ENCODE results near the gene NAGLU.

NAGLU gene

DNA sequence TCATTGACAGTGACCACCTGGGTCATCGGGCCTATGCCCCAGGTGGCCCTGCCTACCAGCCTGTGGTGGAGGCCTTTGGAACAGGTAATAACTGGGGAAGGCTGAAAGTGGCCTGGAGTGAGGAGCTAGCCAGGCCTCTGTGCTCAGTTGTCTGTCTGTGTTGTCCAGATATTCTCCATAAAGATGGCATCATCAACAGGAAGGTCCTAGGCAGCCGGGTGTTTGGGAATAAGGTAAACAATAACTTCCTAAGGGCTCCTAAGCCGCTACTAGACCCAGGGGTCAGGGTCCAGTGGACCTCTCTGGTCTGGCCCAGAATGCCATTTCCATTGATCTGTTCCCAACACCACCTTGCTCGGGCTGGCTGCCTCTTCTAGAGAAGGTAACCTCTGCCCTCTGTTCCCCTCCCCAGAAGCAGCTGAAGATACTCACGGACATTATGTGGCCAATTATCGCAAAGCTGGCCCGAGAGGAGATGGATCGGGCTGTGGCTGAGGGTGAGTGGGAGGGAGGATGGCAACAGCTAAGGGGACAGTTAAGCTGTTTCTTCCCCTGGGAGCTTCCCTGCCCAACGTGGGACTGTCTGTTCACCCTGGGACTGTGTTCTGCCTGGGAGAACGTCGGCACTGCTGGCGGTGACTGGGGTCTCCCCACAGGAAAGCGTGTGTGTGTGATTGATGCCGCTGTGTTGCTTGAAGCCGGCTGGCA is 28.9 kb downstream of the NAGLU start:
- DNase-seq (ENCODE audit: low read depth in 2 of 2): no peak

DNA sequence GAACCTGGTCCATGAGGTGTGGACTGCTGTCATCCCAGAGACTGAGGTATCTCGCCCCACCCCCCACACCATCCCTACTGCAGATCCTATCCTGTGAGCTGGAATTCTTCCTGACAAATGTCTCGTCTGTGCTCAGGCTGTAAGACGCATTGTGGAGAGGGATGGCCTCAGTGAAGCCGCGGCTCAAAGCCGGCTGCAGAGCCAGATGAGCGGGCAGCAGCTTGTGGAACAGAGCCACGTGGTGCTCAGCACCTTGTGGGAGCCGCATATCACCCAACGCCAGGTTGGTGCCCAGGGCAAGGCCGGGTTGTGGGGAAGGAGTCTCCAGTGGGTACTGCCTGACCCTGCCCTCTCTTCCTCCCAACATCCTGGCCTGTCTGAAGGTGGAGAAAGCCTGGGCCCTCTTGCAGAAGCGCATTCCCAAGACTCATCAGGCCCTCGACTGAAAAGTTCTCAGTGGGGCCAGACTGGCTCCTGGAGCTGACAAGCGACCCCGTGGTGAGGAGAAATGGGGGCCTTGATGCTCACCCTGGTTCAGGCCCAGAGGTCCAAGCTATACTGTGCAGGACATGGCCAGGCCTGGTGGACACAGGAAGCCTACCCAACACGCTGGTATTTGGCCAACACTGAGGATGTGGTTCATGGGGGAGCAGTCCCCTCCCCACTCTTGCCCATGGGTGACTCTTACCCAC is 29.6 kb downstream of the NAGLU start:
- DNase-seq (ENCODE audit: low read depth in 2 of 2): no peak

DNA sequence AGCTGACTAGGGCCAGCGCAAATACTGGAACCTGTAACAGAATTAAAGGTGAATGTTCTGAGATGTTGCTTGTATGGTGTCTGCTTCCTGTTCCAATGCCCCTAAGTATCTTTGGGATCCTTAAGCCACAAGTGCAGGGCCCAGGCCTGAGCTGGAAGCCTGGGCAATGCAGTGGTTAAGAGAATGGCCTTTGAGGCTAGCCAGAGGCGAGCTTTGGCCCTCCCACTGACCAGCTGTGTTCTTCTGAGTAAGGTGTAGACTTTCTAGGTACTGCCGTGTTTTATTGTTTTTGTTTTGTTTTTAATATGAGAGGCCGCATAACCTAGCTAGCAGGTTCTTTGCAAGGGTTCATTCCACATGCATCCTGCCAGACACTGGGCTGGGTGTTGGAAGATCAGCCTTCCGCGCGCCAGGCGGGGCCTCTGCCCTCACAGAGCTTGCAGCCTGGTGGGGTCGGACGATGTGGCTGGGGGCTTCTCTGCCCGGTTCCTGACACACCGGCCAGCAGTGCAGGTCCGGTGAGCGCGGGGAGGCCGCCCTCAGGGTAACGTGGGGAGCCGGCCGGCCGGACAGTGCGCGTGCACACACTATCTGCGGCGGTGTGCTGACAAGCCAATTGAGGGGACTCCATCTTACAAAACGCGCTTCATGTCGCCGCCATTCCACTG is 30.3 kb downstream of the NAGLU start:
- no peak for DNase-seq (ENCODE audit: low read depth in 2 of 2)

DNA sequence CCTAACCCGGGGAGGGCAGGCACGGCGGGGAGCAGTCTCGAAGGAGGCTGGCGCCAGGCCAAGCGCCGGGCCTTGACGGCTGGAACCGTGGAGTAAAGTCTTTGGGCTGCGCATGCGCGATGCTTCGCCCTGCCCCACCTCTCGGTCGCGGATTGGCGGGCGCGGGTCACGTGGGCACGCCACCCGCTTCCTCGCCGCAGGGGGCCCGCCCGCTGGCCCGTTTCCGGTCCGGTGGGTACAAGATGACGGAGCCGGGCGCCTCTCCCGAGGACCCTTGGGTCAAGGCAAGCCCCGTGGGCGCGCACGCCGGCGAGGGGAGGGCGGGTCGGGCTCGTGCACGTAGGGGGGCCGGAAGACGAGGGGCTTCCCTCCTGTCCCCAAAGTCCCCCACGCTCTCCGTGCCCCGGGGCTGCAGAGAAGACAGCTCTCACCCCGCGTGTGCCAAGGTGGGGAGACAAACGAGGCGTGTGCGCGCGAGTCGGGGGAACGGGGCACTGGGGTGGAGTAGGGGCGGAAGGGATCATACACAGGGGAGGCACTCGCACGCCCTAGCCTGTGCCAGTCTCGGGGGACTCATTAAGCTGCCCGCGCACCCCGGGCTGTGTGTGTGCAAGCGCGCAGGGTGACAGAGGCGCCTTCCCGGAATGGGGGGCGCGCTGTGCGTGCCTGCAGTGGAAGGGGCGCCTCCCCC is 31.0 kb downstream of the NAGLU start, which contains the start of gene MLX:
TSS of gene MLX (plus strand) at position 218 of the 691 bp plus-strand sequence. CDS start at position 243, 25 bp downstream.
- peak; percentile 78 to 90 for DNase-seq (ENCODE audit: low read depth in 2 of 2)

DNA sequence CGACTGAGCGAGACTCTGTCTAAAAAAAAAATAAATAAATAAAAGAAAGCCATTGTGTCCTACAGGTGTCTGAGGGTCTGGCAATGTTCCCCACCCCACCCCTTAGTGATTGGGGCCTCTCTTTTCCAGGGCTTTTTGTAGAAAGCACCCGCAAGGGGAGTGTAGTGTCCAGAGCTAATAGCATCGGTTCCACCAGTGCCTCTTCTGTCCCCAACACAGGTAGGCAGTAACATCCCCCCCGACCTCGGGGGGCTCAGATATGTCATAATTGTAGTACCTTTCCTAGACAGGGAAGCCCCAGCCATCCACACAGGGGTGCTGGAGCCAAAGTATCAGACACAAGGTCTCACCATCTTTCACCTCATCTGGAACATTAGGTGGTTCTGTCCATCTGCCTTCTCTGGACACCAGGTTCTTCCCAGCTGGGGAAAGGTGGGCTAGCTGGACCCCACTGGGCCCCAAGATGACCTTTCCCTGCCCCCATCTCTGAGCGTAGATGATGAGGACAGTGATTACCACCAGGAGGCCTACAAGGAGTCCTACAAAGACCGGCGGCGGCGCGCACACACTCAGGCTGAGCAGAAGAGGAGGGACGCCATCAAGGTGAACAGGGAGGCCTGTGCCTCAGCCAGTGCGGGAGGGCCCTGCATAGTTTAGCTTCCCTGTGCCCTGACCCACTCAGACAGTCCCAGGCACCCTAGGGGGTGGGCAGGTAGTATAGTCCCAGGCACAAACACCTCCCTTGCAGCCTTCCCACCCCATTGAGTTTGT is 32.5 kb downstream of the NAGLU start:
- DNase-seq (ENCODE audit: low read depth in 2 of 2): no peak

DNA sequence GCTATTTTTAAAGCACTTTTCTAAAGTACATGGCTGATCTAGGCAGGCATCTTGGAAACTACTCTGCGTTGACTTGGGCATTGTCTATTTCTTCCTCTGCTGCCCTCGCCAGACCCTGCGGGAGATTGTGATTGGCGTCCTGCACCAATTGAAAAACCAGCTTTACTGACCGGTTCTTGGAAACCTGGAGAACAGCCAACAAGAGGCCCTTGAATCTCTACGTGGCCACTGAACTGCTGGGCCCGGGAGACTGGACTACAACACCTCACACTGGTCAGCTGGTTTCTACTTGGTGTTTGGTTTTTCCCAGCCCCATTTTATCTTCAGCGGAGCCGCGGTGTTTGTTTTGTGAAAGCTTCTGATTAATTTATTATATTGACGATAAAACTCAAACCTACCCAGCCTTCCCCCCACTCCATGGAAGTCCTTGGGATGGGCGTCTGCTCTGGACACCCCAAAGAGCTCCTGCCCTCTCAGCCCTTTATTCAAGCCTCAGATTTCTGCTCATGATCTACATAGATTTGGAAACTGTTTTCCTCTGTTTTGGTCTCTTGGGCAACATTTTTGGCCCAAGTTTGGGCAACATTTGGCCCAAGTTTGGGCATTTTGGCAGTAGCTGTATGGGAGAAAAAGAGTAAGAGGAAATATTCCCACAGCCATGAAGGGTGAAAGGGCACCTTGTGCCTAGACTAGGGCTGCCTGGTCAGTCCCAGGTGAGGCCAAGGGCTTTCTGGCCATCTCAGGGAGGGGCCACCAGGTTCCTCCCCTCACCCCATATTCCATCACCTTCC is 35.6 kb downstream of the NAGLU start:
- DNase-seq (ENCODE audit: low read depth in 2 of 2): no peak

DNA sequence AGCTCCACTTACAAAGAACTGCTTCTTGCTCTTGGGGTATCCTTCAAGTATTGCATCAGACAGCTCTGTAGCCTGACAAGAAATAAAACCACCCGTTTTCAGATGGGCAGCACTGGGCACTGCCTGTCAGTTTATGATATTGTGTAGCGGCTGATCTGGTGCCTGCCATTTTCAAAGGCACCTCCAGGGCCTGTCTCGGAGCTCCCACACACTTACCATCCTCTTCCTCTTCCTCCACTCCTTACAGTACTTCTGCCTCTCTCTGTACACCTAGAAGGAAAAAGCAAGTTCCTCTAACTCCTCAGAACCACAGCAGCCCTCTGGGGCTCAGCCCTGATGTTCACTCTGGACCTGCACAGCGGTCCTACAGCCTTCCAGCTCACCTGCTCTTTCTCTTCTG is 37.1 kb downstream of the NAGLU start:
- DNase-seq (ENCODE audit: low read depth in 2 of 2): no peak

DNA sequence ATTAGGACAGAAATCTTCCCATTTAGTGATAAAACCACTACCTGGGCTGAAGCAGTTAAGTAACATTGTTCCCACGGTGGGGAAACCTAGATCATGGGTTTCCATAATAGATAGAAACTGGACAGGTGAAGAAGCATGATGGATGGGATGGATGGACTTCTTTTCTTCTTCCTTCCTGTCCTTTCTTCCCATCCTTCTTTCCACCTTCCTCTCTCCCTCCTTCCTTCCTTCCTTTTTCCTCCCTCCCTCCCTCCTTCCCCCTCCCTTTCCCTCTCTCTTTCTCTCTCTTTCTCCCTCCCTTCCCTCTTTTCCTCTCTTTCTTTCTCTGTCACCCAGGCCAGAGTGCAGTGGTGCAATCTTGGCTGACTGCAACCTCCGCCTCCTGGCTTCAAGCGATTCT is 38.4 kb downstream of the NAGLU start:
- DNase-seq (ENCODE audit: low read depth in 2 of 2): no peak

DNA sequence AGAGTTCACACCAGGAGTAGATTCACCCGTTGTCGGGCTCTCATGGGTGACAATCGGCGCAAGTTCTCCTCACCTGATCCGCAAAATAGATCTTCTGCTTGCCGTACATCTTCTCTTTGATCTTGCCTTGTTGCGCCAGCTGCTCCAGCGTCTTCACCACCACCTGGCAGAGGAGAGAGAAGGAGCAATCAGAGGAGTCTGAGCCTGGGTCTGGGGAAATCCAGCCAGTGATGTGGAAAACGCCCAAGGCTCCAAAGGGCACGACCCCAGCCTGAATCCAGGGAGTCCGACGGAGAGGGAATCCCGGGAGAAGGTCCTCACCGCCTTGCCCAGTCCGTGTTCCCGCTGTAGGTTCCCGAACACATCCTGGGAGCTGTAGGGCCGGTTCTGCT is 41.1 kb downstream of the NAGLU start:
- no peak for DNase-seq (ENCODE audit: low read depth in 2 of 2)

DNA sequence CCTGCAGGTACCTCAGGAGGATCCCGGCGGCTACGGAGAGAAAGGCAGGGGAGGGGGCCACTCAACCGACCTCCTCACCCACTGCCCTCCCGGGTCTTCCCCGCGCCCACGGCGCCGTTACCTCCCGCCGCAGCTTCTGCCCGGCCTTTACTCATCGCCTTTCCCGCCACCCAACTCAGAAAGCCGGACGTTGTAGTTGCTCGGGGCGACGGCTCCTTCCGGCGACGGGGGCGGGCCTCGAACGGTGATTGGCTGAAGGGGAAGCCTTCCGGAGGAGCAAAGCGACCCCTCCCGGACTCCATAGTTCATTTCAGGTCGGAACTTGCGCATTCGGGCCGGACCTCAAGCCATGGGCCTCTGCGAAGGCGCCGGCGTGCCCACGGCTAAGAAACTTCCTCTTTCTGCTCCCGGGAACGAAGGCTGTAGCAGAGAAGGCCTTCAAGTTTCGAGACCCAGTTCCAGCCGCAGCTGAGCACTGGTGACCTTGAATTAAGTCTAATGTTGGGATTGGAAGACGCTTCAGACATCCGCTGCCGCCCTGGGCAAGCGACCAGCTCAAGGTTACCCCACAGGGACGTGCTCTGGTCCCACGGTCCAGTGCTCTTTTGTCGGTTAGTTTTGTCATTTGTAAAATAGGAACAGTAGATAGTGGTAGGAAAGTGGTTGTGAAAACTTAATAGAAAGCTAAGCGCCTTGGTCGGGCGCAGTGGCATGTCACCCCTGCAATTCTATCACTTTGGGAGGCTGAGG is 41.7 kb downstream of the NAGLU start, which contains the start of gene PSMC3IP:
TSS of gene PSMC3IP (minus strand) at position 198 of the 750 bp plus-strand sequence. CDS start at position 155, 43 bp downstream.
- DNase-seq (ENCODE audit: low read depth in 2 of 2): peak; percentile 85 to 89

DNA sequence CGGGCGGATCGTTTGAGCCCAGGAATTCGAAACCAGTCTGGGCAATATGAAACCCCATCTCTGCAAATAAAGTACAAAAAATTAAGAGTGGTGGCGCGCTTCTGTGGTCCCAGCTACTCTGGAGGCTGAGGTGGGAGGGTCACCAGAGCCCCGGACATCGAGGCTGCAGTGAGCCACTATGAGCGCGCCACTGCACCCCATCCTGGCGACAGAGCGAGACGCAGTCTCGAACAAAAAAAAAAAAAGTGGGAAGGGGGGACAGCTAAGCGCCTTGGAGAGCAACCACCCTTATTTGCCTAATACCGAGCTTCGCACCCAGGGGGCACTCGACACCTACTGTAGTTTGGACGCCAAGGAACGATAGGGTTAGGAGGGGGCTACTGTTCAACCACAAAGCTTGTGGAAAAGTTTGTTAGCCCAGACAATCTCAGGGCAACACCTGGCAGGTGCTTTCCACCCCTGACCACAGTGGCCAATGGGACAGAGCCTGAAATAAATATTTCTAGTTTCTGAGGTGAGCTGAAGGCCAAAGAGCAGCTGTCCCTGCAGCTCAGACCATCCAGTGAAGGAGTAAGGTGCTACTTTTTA is 42.3 kb downstream of the NAGLU start:
- peak; percentile 47 to 49 for DNase-seq (ENCODE audit: low read depth in 2 of 2)

DNA sequence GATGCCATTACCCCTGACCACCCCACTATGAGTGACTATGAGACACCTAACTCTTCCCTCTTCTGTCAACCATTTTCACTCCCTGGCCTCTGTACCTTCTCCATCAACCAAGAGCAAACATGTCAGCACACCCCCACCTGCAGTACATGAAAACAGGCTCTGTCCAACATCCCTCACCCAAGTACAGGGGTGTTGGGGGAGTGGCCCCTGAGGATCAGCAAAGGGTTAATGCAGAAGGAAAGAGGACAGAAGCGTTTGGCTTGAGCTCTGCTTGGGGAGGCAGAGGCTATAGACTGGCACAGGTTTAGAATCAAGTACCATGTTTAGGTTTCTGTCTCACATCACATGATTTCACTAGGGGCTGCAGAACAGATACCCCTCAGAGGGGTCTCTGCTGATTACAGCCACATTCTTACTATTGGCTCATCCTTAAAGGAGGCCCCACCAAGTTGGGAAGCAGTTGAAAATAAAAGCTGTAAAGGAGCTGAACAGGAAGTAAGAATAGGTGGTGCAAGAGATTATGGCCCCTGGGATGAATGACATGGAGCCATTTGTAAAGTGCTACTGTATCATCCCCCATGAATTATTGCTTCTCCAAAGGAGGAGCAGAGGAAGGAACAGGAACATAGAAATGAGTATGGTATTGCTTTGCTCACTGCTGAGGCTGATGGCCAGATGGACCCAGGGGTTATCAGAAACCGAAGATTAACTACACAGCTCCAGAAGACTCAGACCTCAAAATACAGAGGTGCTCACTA is 43.9 kb downstream of the NAGLU start:
- DNase-seq (ENCODE audit: low read depth in 2 of 2): no peak

DNA sequence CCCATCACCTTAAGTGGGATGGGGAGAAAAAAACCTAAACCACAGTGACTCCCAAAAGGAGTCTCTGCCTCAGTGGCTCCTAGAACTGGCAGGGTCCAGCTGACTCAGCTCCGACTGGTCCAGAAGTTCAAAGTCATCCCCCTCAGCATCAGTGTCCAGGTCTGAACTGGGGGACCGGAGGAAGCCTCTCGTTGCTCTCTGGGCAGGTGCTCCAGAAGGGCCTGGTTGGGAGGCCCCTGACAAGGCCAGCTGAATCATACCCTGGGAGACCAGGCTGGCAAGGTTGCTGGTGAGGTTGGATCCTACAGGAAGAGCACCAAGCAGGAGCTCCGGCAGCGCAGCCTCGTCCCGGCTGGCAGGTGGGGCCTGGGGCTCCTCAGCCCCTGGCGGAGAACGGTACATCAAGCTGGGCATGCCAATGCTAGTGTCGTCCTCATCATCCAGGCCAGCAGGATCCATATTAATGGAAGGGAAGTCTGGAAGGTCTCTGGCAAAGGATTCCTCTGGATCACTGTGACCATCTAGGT is 45.8 kb downstream of the NAGLU start:
- no peak for DNase-seq (ENCODE audit: low read depth in 2 of 2)

DNA sequence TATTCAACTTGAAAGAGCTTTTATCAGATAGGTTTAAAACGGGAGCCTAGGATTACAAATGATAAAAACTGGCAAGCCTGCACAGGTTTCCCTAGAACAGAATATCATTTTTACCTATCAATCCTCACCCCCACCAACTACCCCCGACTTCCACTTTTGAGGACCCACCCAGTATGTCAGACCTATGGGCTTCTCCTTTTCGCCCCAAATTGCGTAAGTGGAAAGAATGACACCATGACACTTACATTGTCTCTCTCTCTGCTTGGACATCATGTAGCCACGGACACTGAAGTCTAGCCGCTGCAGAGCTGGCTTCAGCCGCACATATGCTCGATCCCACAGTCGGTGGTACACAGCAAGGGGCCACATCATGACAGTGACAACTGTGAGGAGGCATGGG is 48.8 kb downstream of the NAGLU start:
- DNase-seq (ENCODE audit: low read depth in 2 of 2): no peak

DNA sequence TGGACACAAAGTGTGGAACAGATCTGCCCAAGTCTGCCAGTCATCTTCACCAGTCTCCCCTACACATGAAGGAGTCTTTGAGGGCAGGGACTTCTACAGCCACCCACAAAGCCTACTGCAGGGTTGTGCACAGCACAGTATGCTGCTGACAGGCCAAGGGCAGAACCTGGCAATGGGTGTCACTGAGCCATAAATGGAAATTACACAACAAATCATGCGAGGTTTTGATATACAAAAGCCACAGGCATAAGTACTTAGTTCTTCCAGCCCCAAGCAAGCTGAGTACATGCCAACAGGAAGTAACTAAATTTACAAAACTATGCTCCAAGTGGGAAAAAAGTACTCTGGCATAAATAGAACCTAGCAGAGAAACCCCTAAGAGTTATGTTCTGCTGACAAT is 49.3 kb downstream of the NAGLU start:
- no peak for DNase-seq (ENCODE audit: low read depth in 2 of 2)

DNA sequence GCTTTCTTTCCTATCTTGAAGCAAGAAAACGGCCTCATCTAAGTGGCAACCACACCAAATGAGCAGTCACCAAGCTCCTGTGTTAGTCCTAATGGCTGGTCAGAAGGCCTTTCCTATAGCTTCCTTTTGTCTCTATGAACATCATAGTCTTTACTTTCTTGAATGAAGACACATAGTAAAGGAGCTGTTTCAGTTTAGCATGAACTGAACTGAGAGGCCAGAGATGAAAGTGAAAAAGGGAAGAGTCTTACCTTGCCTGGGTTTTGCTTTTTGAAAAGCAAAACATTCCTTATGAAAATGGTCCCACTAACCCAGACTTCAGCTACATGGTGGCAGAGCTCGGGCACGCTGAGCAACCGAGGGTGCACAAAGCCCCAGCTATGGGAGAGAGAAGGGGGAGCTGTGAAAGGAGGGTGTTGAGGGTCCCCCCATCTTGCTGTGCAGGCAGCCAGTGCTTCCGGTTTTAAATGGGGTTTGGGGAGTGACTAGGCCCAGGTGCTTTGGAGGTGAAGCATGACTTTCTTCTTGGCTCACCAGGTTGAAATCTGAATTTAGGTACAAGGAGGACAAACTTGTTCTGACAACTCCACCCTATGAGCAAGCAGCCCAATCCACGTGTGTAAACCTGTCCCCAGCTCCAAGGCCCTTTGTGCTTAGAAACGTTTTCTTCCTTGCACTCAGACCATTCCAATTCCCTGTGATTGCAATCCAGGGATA is 50.6 kb downstream of the NAGLU start:
- no peak for DNase-seq (ENCODE audit: low read depth in 2 of 2)

DNA sequence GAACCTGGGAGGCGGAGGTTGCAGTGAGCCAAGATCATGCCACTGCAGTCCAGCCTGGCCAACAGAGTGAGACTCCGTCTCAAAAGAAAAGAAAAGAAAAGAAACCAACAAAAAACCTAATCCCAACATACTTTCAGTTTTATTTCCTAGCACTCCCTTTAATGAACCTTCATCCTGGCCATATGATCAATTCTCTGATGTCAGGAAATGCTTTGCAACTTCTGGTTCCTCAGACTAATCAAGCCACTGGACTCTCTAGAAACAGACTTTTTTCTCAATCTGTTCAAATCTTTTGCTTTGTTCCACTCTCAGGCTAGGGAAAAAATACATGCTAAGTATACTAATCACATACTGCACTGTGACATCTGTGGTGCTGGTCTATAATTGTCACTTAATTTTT is 54.8 kb downstream of the NAGLU start:
- no peak for DNase-seq (ENCODE audit: low read depth in 2 of 2)

DNA sequence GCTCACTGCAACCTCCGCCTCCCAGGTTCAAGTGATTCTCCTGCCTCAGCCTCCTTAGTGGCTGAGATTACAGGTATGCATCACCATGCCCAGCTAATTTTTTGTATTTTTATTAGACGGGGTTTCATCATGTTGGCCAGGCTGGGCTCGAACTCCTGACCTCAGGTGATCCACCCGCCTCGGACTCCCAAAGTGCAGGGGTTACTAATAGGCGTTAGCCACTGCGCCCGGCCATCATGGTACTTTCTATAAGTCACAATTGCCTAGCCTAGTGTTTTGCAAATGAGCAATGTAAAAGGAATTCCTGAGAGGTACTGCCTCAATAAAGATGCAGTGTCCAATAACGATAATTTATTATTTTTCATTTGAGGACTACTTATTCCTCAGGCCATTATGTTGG is 55.4 kb downstream of the NAGLU start:
- DNase-seq (ENCODE audit: low read depth in 2 of 2): no peak

Data from stimulated activated CD8-positive, alpha-beta memory T cell treated with anti-CD3 and anti-CD28 coated beads, Interleukin-7, amount 100 ng/mL, for 4 hours (primary cell).